Adrenal gland (tissue), 5 donors: ENCODE measurements around the gene ALPK3.

Experiments
- CTCF ChIP-seq, 6 experiments: fragments of 450-650 bp in 4 of 6; fragments of 200-600 bp in 2 of 6; sonication (generic) in 1 of 6; IDR thresholded peaks; 1 replicate in 5 of 6; 2 replicates in 1 of 6; pipeline versions ENCODE4 v1.5.1 to v1.8.0; 2016 to 2021; ENCODE audit warnings: antibody characterized with exemption in 6 of 6, mild to moderate bottlenecking in 2 of 6, moderate library complexity in 1 of 6
- POLR2A ChIP-seq, 2 donors: fragments of 450-650 bp; IDR thresholded peaks; one replicate each; pipeline ENCODE4 v1.6.1; 2017; ENCODE audit warnings: antibody characterized with exemption in 2 of 2, mild to moderate bottlenecking in 2 of 2, moderate library complexity in 1 of 2
- donor health status: DM: no; HTN: no; CAD: no.

GRCh38 chr15:84883916-84884781, 67.0 kb downstream of the ALPK3 start, which contains the start of gene SLC28A1:
- no peak for TF ChIP-seq CTCF (IDR thresholded peaks at IDR 0.05)
- no peak for TF ChIP-seq POLR2A (IDR thresholded peaks at IDR 0.05)
